Hematopoietic multipotent progenitor cell treated with erythropoietin and hydrocortisone succinate and interleukin-3 and kit ligand, for 17 days (in vitro differentiated cells): ENCODE data around the gene KDM4C.
"Not testable (repeated sequence)": the region's sequence is repeated elsewhere in the genome, so short reads cannot be mapped to it uniquely, and the experiment has no call there.

Experiments used
- DNase-seq: peaks from one replicate; pipeline ENCODE4 v3.0.0-alpha.2; 2015; ENCODE audit warnings: low spot score

Gene KDM4C

GRCh38 chr9:7171396-7172153 lies 413.8 kb downstream of the KDM4C start:
- DNase-seq: no peak

GRCh38 chr9:7172154-7173115 lies 414.7 kb downstream of the KDM4C start:
- peak; percentile 18 for DNase-seq

- DNase-seq: no peak
These were observed 415.4 kb downstream of the KDM4C start for GRCh38 chr9:7173139-7173538.

- no peak for DNase-seq
These were observed 416.5 kb downstream of the KDM4C start for GRCh38 chr9:7174301-7174700.

DNA sequence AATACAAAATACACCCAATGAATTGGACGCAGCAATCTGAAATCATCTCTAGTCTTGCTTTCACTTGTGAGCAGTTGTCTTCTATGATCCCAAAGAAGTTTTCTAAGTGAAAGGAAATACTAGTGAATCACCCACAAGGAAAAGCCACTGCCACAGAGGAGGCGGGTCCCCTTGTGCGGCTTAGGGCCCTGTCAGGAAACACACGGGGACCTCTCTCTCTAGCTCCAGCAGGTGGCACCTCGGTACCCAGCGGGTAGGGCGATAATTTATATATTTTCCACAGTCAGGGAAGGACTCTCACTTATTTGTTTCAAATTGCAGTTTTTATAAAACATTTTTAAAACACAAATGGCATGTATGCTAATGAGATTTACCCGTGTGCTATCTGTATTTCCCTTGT lies 417.1 kb downstream of the KDM4C start:
- DNase-seq: no peak

- DNase-seq: no peak
These were observed 418.8 kb downstream of the KDM4C start for GRCh38 chr9:7176561-7176960.

- no peak for DNase-seq
These were observed 419.6 kb downstream of the KDM4C start for GRCh38 chr9:7177383-7177782.

- DNase-seq: no peak
These were observed 421.0 kb downstream of the KDM4C start for GRCh38 chr9:7178729-7179128.

- no peak for DNase-seq
These were observed 422.5 kb downstream of the KDM4C start for GRCh38 chr9:7180247-7180646.

- DNase-seq: not testable (repeated sequence)
These were observed 425.4 kb downstream of the KDM4C start for GRCh38 chr9:7183139-7183538.

DNA sequence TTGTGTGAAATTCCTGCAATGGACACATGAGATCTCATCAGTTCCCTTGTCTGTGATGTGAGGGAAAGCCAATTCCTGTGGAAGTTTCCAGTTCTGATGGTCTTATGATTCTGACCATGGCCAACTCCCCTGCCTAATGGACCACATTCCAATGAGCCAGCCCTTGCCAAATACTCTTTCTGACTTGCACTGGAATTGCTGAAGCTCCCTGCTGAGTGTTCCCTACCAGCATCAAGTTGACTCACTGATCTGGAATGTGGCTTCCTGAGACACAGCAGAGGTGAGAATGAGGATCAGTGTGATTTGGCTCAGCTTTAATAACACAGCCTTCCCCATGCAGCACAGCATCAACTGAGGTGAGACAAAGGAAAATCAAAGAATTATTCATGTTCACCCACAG lies 427.8 kb downstream of the KDM4C start:
- no peak for DNase-seq

GRCh38 chr9:7186175-7186574 lies 428.4 kb downstream of the KDM4C start:
- peak; percentile 68 for DNase-seq

GRCh38 chr9:7192266-7192665 lies 434.5 kb downstream of the KDM4C start:
- no peak for DNase-seq

DNA sequence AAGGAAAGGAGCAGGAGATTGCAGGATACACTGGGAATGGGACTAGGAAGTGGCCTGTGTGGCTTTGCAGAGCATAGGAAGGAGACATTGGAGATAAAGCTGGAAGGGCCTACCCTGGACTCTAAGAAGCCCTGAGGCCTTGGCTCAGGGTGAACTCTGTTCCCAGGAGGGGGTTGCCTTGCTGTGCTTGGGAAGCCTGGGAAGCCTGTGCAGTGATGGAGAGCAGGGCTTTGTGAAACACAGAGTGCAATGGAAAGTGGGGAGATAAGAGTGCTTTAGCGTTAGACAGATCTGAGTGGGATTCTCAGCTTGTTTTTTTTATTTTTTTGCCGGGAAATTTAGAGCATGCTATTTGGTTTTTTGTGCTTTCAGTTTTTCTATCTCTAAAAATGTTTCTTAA lies 437.8 kb downstream of the KDM4C start:
- DNase-seq: no peak

GRCh38 chr9:7196467-7196866 lies 438.7 kb downstream of the KDM4C start:
- DNase-seq: no peak

DNA sequence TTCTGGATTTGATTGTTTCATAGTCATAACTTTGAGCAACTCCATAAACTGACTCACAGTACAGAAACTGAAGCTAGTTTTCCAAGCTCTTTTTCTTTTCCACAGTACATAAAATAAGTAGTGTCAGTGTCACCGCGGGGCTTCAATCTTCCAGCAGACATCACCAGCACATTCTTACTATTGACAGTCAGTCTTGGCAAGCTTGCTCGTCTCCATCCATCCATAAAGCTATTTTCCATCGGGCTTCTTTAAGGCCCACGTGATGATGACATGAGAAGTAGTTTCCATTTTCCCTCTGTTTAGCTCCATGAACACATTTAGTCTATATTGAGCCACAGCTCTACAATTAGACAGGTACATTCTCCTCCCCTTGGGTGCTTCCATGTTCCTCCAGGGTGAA lies 443.4 kb downstream of the KDM4C start:
- DNase-seq: no peak

DNA sequence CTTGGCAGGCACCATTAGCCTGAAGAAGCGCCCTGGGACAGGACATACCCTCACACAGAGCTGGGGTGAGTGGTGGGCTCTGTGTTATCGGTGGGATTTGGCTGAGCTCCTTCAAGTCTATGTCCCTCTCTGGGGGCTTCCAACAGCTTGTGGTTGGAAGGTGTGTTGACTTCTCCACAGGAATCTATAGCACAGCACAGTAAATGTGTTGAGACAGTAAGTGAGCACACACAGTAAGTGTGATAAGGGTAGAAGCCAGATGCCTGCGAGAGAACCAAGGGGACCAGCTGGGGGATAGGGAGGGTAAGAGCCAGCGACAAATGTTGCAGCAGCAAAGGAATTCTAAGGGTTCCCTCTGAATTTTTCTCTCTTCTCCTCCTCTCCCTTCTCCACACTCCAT lies 448.0 kb downstream of the KDM4C start:
- no peak for DNase-seq

DNA sequence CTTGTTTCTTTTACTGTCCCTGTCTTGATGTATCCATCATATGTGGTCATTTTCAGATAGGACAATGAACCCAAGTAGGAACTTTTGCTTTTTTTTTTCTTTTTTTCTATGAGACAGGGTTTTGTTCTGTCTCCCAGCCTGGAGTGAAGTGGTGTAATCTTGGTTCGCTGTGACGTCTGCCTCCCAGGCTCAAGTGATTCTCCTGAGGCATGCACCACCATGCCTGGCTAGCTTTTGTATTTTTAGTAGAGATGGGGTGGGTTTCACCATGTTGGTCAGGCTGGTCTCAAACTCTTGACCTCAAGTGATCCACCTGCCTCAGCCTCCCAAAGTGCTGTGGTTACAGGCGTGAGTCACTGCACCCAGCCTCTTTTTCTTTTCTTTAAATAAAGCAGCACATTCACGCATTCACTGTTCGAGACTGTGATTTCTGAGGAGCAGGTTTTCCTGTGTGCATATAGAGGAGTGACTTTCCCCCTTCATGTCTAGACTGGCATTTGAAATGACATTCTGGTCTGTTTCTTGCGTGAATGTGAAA lies 448.5 kb downstream of the KDM4C start:
- no peak for DNase-seq

GRCh38 chr9:7209016-7209715 lies 451.4 kb downstream of the KDM4C start:
- DNase-seq: no peak

DNA sequence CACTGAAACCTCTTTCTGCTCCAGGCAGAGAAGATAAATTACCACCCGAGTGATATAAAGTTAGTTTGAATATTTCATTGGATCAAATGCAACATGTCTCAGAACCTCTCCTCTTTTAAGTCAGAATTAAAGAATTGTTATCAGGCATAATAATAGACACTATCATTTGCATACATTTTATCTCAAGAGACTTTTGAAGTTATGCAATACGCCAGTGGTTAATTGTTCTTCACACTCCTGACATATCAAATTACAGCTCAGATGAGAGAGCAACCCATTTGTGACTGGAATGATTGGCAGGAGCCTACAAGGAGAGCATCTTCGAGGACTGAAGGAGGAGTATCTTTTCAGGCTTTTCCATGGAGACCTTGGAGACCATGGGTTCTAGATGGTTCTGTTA lies 452.2 kb downstream of the KDM4C start:
- DNase-seq: no peak

- no peak for DNase-seq
These were observed 453.3 kb downstream of the KDM4C start for GRCh38 chr9:7210854-7211637.
